ENCODE data around the gene HIVEP2.

GRCh38 chr6:142705054-142705453 is 239.9 kb downstream of the HIVEP2 start:
- TF ChIP-seq CTCF (conservative IDR thresholded peaks at IDR 0.05; ENCODE audit: low read depth, low read length): no peak
- no peak for TF ChIP-seq RCOR1 (IDR thresholded peaks at IDR 0.05; ENCODE audit: insufficient replicate concordance, low read length)
- no peak for TF ChIP-seq POLR2A (IDR thresholded peaks at IDR 0.05; ENCODE audit: low read depth, low read length)
- no peak for TF ChIP-seq RAD21 (IDR thresholded peaks at IDR 0.05; ENCODE audit: low read length)
